22Rv1 (cell line): ENCODE data around the gene MAST4.

ENCODE experiments used
- H3K27ac ChIP-seq: fragments of 450-650 bp; 2 replicates; pipeline ENCODE4 v1.5.1; 2017
- CTCF ChIP-seq: fragments of 450-650 bp; IDR thresholded peaks from 2 replicates; pipeline ENCODE4 v1.5.1; 2017; ENCODE audit warnings: mild to moderate bottlenecking
- ZFX ChIP-seq: fragments of 450-650 bp; IDR thresholded peaks from 2 replicates; pipeline ENCODE4 v1.6.1; 2017; ENCODE audit warnings: antibody characterized with exemption, borderline replicate concordance

MAST4 gene

DNA sequence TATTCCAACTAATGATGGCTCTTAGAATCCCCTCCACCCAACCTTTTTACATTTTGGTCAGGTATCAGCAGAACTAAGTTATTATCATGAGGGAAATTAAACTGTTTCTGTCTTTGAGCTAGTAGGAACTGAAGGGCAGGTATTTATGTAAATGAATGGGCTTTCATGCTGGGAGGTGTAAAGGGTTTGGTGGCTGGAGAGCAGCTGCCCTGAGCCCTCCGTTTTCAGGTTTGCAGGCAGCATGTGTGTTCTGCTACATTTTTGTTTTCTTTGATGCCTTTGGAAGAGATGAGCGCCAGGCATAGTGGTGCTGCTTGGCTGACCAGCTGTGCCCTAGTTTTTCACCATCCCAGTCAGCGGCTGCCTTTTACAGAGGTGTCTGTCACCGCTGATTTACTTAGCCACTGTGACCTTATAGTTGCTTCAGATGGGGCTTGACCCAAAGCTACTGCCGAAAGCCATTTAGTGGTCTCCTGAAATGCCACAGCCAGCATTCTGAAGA, 231.9 kb downstream of the MAST4 start:
- no peak for TF ChIP-seq CTCF
- no peak for TF ChIP-seq ZFX
- no peak overlapping the region for H3K27ac ChIP-seq

GRCh38 chr5:66828548-66829357, 232.6 kb downstream of the MAST4 start:
- TF ChIP-seq CTCF (no peak), ZFX (no peak)
- no peak overlapping the region for H3K27ac ChIP-seq

DNA sequence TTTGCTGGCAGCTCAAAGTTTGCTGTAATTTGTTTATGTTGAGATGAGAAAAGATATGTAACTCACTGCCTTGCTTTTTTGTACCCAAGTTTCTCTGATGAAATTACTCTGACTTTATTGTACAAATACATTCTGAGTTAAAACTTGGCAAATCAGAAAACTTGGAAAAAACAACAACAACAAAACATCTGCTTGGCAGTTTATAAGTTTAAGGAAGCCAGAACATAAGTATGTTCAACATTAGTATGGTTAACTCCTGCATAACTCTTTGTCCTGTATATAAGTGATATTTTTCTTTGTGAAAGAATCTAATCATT, 233.1 kb downstream of the MAST4 start:
- TF ChIP-seq CTCF (no peak), ZFX (no peak)
- H3K27ac ChIP-seq, result no peak overlapping the region

DNA sequence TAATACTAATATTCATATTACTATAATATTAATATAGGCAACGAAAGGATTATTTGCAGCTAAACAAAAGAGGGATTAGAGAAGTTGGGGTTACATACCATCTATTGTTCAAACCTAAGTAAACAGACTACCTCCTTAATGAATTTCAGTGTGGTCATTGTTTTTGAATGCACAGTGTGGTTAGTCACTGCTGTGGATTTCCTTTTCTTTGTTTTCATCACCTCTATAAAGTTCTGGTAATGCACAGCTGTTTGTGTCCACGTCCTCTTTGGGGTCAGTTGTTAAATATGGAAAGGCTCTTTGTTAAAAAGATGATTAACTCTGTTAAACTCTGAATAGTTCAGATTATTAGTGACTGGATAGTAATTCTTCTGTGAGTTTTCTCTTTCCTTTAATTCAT, 233.6 kb downstream of the MAST4 start:
- TF ChIP-seq CTCF (no peak), ZFX (no peak)
- H3K27ac ChIP-seq, result no peak overlapping the region

GRCh38 chr5:66830636-66831035, 234.4 kb downstream of the MAST4 start:
- TF ChIP-seq CTCF (peak; percentile 53), ZFX (no peak)
- H3K27ac ChIP-seq, result no peak overlapping the region

DNA sequence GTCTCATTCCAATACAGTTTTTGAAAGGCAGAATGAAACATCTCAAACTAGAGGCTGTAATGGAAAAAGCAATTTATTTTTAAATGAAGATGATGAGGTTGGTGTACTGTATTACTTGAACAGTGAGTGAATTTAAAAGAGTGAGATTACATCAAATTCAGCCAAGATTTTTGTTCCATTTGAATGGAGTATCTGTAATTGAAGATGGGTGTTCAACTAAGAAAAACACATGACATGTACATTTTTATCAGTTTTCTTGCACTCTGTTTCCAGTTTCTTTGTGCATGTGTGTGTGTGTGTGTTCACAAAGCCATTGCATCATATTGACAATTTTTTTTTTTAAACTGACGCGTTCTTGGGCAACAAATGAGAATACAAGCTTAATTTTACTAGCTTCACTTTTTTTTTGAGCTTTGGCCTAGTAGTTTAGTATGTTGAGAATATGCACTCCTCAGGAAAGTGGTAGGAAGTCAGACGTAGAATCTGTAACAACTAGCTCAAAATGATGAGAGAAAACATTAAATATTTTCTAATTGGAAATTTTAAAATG, 243.5 kb downstream of the MAST4 start:
- H3K27ac ChIP-seq, result no peak overlapping the region
- TF ChIP-seq CTCF, result no peak
- no peak for TF ChIP-seq ZFX

DNA sequence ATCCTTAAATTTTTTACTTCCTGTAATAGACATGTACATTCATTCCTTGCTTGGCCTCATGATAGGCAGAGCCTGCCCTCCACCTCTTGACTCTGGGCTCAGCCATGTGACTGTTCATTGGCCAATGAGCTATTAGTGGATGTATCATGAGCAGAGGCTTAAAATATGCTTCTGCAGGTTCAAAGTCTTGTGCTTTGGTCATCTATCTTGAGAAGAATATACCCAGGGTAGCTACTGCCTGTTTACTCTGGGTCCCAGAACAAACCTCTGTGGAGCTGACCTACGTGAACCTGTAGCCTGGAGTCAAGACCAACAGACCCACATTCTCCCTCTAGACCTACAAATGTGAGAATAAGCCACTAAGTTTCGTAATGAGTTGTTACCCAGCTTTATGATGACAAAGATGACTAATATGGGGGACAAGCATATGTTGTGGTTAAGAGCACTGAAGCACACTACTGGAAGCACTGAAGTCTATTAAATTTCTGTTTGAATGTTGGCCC, 244.4 kb downstream of the MAST4 start:
- H3K27ac ChIP-seq, result no peak overlapping the region
- TF ChIP-seq ZFX, result no peak
- no peak for TF ChIP-seq CTCF
